SK-N-SH (cell line): ENCODE data around the gene NEMP1. TPM values are rescaled to one million over a fixed set of nuclear protein-coding genes. Genes with fewer than 3 reads are reported as not detected.
A peak's percentile ranks its signal among the peaks of the same experiment; 100 is the strongest.

Source experiments
- CTCF ChIA-PET: fragments of 300-600, 350-600 bp; formaldehyde crosslinking; extraction: SDS; loops from one replicate; lab custom pipeline; 2021; lab: Yijun Ruan, JAX
- POLR2A ChIA-PET: fragments of 350-600 bp; sonication (Branson Sonifier 250); formaldehyde crosslinking; extraction: SDS; loops from one replicate; lab custom pipeline; 2020; ENCODE audit warnings: antibody characterized with exemption, inconsistent platforms; lab: Yijun Ruan, JAX
- DNase-seq: peaks from one replicate; pipeline ENCODE4 v3.0.0; 2012
- H2AFZ ChIP-seq: fragments of 200-600 bp; sonication (generic); 2 replicates; pipeline ENCODE4 v1.8.1; 2016; ENCODE audit warnings: antibody characterized with exemption, mild to moderate bottlenecking, low read depth
- H3F3A ChIP-seq: fragments of 200-600 bp; sonication (generic); replicated peaks from 2 replicates; pipeline ENCODE3; 2016; ENCODE audit warnings: antibody characterized with exemption, mild to moderate bottlenecking; ENCODE audit not compliant: insufficient read depth
- H3K27ac ChIP-seq, 2 experiments: fragments of 200-500 bp in 1 of 2; fragments of 200-600 bp in 1 of 2; sonication (Bioruptor generic) in 1 of 2; sonication (generic), shearing (Covaris generic) in 1 of 2; 2 replicates each; pipeline versions ENCODE4 v1.5.1 to v1.6.1; 2014 to 2016; ENCODE audit warnings: low read depth in 2 of 2, inconsistent platforms in 1 of 2, low read length in 1 of 2, mild to moderate bottlenecking in 1 of 2, mixed read lengths in 1 of 2
- H3K27me3 ChIP-seq: fragments of 200-600 bp; sonication (generic), shearing (Covaris generic); 2 replicates; pipeline ENCODE4 v1.6.1; 2016; ENCODE audit warnings: mixed run types; ENCODE audit not compliant: insufficient read depth
- H3K36me3 ChIP-seq, 2 experiments: fragments of 200-500 bp in 1 of 2; fragments of 200-600 bp in 1 of 2; sonication (Bioruptor generic) in 1 of 2; sonication (generic) in 1 of 2; replicated peaks in 1 of 2; 2 replicates each; pipeline versions ENCODE3 to v1.5.1; 2014 to 2016; ENCODE audit warnings: low read length in 1 of 2, mild to moderate bottlenecking in 1 of 2; ENCODE audit not compliant: insufficient read depth in 2 of 2, control insufficient read depth in 1 of 2
- H3K4me1 ChIP-seq, 2 experiments: fragments of 200-500 bp in 1 of 2; fragments of 200-600 bp in 1 of 2; sonication (Bioruptor generic) in 1 of 2; sonication (generic), shearing (Covaris generic) in 1 of 2; 2 replicates each; pipeline versions ENCODE4 v1.5.1 to v1.6.1; 2014 to 2016; ENCODE audit warnings: low read depth in 1 of 2, low read length in 1 of 2, mixed run types in 1 of 2; ENCODE audit not compliant: insufficient read depth in 2 of 2, control insufficient read depth in 1 of 2
- H3K4me2 ChIP-seq: fragments of 200-600 bp; sonication (generic), shearing (Covaris generic); 2 replicates; pipeline ENCODE4 v1.6.1; 2017; ENCODE audit warnings: mixed run types
- H3K4me3 ChIP-seq, 2 experiments: fragments of 200-500 bp in 1 of 2; fragments of 200-600 bp in 1 of 2; sonication (Bioruptor generic) in 1 of 2; sonication (generic), shearing (Covaris generic) in 1 of 2; 2 replicates each; pipeline versions ENCODE4 v1.5.1 to v1.8.1; 2014 to 2016; ENCODE audit warnings: low read depth in 2 of 2, inconsistent platforms in 1 of 2, low read length in 1 of 2, mild to moderate bottlenecking in 1 of 2, mixed read lengths in 1 of 2, moderate library complexity in 1 of 2
- H3K79me2 ChIP-seq: fragments of 200-600 bp; sonication (generic); 2 replicates; pipeline ENCODE4 v1.8.1; 2017; ENCODE audit warnings: mild to moderate bottlenecking; ENCODE audit not compliant: insufficient read depth
- H3K9ac ChIP-seq: fragments of 200-600 bp; sonication (generic); 2 replicates; pipeline ENCODE4 v1.6.1; 2017; ENCODE audit warnings: mixed run types
- H3K9me2 ChIP-seq: fragments of 200-600 bp; sonication (generic); 2 replicates; pipeline ENCODE4 v1.6.1; 2017; ENCODE audit warnings: mixed run types
- H3K9me3 ChIP-seq: fragments of 200-600 bp; sonication (generic); 2 replicates; pipeline ENCODE4 v1.6.1; 2017; ENCODE audit warnings: mixed run types, mild to moderate bottlenecking, moderate library complexity
- H4K20me1 ChIP-seq: fragments of 200-600 bp; sonication (generic); 2 replicates; pipeline ENCODE4 v1.6.1; 2017; ENCODE audit warnings: mild to moderate bottlenecking, mixed run types; ENCODE audit not compliant: insufficient read depth
- ELF1 ChIP-seq: IDR thresholded peaks from 2 replicates; pipeline ENCODE4 v1.4.0; 2012
- GATA2 ChIP-seq: sonication (generic); formaldehyde crosslinking; IDR thresholded peaks from 2 replicates; pipeline ENCODE4 v1.5.0; 2020; ENCODE audit warnings: mild to moderate bottlenecking, missing genetic modification reagents
- NRF1 ChIP-seq: IDR thresholded peaks from 2 replicates; pipeline ENCODE4 v1.6.1; 2012; ENCODE audit warnings: low read depth, mild to moderate bottlenecking, low read length
- POLR2AphosphoS5 ChIP-seq: IDR thresholded peaks from 2 replicates; pipeline ENCODE4 v1.6.1; 2012; ENCODE audit warnings: low read depth, low read length
- RXRA ChIP-seq: IDR thresholded peaks from 2 replicates; pipeline ENCODE4 v1.4.0; 2012; ENCODE audit warnings: low read depth, mild to moderate bottlenecking, borderline replicate concordance
- TAF1 ChIP-seq: IDR thresholded peaks from 2 replicates; pipeline ENCODE4 v1.6.1; 2012; ENCODE audit warnings: low read depth, mild to moderate bottlenecking, low read length, moderate library complexity, borderline replicate concordance
- TCF12 ChIP-seq: IDR thresholded peaks from 2 replicates; pipeline ENCODE4 v1.4.0; 2012
- TEAD4 ChIP-seq: IDR thresholded peaks from 2 replicates; pipeline ENCODE4 v1.4.0; 2012; ENCODE audit warnings: mild to moderate bottlenecking, borderline replicate concordance; ENCODE audit not compliant: insufficient read depth
- WGBS: methylation state at CpG from one replicate; pipeline ENCODE4 v1.1.6; 2017; ENCODE audit warnings: low lambda C conversion rate; 5-methylcytosine and 5-hydroxymethylcytosine counted together
- polyA plus RNA-seq, 3 experiments: library from polyadenylated mRNA; depleted of rRNA; stranded (reverse); fragments of >200 nt; gene quantifications; 2 replicates each; pipeline ENCODE4 v1.2.3, GENCODE V29; 2012
- TF ChIP-seq, protein P1 (sequence below): IDR thresholded peaks from 2 replicates; pipeline ENCODE4 v1.4.0; 2012; ENCODE audit warnings: low read depth, borderline replicate concordance
- TF ChIP-seq, protein P2 (sequence below): IDR thresholded peaks from 2 replicates; pipeline ENCODE4; 2012
- TF ChIP-seq, protein P3 (sequence below): IDR thresholded peaks from 2 replicates; pipeline ENCODE4 v1.6.1; 2012; ENCODE audit warnings: mild to moderate bottlenecking, low read depth, low read length, moderate library complexity

The NEMP1 gene
- polyA plus RNA-seq, 1 of the 3 experiments (the other 2 are of a cell fraction), result 6.2 TPM

DNA sequence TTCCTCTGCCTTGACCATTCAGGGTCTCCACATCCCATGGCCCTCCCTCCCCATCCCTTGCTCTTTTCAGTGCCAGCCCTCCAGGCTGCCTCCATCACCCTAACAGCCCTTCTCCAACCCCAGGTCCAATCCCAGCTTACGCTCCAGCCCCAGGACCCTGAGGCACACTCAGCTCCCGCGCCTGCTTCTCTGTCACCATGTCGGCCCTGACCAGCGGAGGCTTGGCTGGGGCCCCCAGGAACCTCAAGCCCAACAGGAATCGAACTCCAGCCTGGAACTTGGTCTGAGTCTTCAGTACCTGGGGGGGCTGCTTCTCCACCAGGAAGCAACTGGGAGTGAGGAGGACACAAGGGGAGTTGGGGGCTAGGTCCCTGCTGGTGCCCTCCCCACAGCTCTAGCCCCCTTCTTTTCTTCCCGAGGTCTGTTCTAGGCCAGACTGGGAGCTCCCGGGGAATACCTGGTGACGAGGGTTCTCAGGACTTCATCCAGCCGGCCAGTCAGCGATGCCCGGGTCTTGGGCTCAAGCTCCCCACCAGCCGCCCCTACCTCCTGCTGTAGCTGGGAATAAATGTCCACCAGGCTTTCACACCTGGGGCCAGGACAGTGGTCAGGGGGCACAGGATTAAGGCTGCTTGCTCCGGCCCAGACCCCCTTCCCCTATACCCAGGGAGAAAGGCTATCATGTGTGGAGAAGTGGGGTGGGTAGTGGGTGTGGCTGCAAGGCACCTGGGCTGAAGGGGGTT is 26.6 kb upstream of the NEMP1 start:
- Histone ChIP-seq H3F3A (no peaks in the 10 kb centered on the region), H3K9ac (no peak overlapping the region), H3K4me1 (peaks cover 0 to 2% of the 10 kb centered on the region in 2 experiments; a peak in 1 of 4 replicates), H2AFZ (no peak overlapping the region), H3K9me3 (no peaks in the 10 kb centered on the region), H3K4me2 (no peak overlapping the region), H3K36me3 (no peaks in the 10 kb centered on the region), H3K9me2 (no peaks in the 10 kb centered on the region), H3K27ac (no peak overlapping the region), H4K20me1 (no peaks in the 10 kb centered on the region), H3K4me3 (no peak overlapping the region), H3K27me3 (no peaks in the 10 kb centered on the region), H3K79me2 (no peaks in the 10 kb centered on the region)
- CTCF ChIA-PET, result interaction anchor here (0.6 to 23.2 kb wide), 13 partner anchors 10 to 138 kb away, joined by 3 to 339 read pairs (median 4); partner anchors contain the start of genes NAB2 and NEMP1
- TF ChIP-seq GATA2 (CRISPR knock-in tag) (no peak), POLR2AphosphoS5 (no peak), NRF1 (no peak), TEAD4 (no peak), TAF1 (no peak), TCF12 (no peak), RXRA (no peak), ELF1 (no peak)
- TF ChIP-seq, protein P1, sequence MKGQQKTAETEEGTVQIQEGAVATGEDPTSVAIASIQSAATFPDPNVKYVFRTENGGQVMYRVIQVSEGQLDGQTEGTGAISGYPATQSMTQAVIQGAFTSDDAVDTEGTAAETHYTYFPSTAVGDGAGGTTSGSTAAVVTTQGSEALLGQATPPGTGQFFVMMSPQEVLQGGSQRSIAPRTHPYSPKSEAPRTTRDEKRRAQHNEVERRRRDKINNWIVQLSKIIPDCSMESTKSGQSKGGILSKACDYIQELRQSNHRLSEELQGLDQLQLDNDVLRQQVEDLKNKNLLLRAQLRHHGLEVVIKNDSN, result no peak
- TF ChIP-seq, protein P2, sequence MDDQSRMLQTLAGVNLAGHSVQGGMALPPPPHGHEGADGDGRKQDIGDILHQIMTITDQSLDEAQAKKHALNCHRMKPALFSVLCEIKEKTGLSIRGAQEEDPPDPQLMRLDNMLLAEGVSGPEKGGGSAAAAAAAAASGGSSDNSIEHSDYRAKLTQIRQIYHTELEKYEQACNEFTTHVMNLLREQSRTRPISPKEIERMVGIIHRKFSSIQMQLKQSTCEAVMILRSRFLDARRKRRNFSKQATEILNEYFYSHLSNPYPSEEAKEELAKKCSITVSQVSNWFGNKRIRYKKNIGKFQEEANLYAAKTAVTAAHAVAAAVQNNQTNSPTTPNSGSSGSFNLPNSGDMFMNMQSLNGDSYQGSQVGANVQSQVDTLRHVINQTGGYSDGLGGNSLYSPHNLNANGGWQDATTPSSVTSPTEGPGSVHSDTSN, result no peak
- TF ChIP-seq, protein P3, sequence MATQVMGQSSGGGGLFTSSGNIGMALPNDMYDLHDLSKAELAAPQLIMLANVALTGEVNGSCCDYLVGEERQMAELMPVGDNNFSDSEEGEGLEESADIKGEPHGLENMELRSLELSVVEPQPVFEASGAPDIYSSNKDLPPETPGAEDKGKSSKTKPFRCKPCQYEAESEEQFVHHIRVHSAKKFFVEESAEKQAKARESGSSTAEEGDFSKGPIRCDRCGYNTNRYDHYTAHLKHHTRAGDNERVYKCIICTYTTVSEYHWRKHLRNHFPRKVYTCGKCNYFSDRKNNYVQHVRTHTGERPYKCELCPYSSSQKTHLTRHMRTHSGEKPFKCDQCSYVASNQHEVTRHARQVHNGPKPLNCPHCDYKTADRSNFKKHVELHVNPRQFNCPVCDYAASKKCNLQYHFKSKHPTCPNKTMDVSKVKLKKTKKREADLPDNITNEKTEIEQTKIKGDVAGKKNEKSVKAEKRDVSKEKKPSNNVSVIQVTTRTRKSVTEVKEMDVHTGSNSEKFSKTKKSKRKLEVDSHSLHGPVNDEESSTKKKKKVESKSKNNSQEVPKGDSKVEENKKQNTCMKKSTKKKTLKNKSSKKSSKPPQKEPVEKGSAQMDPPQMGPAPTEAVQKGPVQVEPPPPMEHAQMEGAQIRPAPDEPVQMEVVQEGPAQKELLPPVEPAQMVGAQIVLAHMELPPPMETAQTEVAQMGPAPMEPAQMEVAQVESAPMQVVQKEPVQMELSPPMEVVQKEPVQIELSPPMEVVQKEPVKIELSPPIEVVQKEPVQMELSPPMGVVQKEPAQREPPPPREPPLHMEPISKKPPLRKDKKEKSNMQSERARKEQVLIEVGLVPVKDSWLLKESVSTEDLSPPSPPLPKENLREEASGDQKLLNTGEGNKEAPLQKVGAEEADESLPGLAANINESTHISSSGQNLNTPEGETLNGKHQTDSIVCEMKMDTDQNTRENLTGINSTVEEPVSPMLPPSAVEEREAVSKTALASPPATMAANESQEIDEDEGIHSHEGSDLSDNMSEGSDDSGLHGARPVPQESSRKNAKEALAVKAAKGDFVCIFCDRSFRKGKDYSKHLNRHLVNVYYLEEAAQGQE, result no peak
- peak; percentile 5 for DNase-seq
- POLR2A ChIA-PET, result no interaction called here
- WGBS, result 95% methylated on average over 11 of the region's 14 CpGs
